ENCODE data around the gene PIK3R5. TPM values are rescaled to one million over a fixed set of nuclear protein-coding genes. Genes with fewer than 3 reads are reported as not detected.

PIK3R5 gene
- total RNA-seq, 1 donor from 2014 or later, result 34.2 TPM

GRCh38 chr17:8889458-8890210 lies 75.9 kb downstream of the PIK3R5 start:
- no peak for DNase-seq
- peaks cover 9% of the 10 kb centered on the region for H3K4me1 Mint-ChIP-seq
- peaks cover 58% of the 10 kb centered on the region for H3K36me3 Mint-ChIP-seq (ENCODE audit: low read depth)
- intact Hi-C loops (cut with micrococcal nuclease), result no loop called here
- no peak overlapping the region for H3K27ac Mint-ChIP-seq
- CTCF ChIA-PET, result interaction anchor here (1.1 kb wide), 1 partner anchor 11 kb away, joined by 3 read pairs; no protein-coding TSS in a partner anchor
- no peaks in the 10 kb centered on the region for H3K9me3 Mint-ChIP-seq
- no peak overlapping the region for H3K4me3 Mint-ChIP-seq
- POLR2A ChIA-PET, result interaction anchor here (0.5 to 2.5 kb wide), 2 partner anchors 11 to 32 kb away, joined by 6 to 12 read pairs; no protein-coding TSS in a partner anchor
- no peak for ATAC-seq (ENCODE audit: low read depth)
- no peaks in the 10 kb centered on the region for H3K27me3 Mint-ChIP-seq
- no peak for TF ChIP-seq CTCF (IDR thresholded peaks at IDR 0.05)

- Mint-ChIP-seq H3K9me3 (no peaks in the 10 kb centered on the region), H3K27me3 (no peaks in the 10 kb centered on the region), H3K4me3 (no peak overlapping the region), H3K27ac (no peak overlapping the region), H3K36me3 (ENCODE audit: low read depth) (peaks cover 65% of the 10 kb centered on the region), H3K4me1 (peaks cover 9% of the 10 kb centered on the region)
- DNase-seq, result no peak
- no peak for TF ChIP-seq CTCF (IDR thresholded peaks at IDR 0.05)
- CTCF ChIA-PET, result interaction anchor here (1.1 kb wide), 1 partner anchor 12 kb away, joined by 3 read pairs; no protein-coding TSS in a partner anchor
- intact Hi-C loops (cut with micrococcal nuclease), result no loop called here
- no peak for ATAC-seq (ENCODE audit: low read depth)
- POLR2A ChIA-PET, result interaction anchor here (0.5 to 2.5 kb wide), 3 partner anchors 12 to 31 kb away, joined by 5 to 12 read pairs (median 6); no protein-coding TSS in a partner anchor
Observed at GRCh38 chr17:8888704-8889302, 76.7 kb downstream of the PIK3R5 start.

- Mint-ChIP-seq H3K4me3 (no peak overlapping the region), H3K27ac (no peak overlapping the region), H3K9me3 (no peaks in the 10 kb centered on the region), H3K27me3 (no peaks in the 10 kb centered on the region), H3K36me3 (ENCODE audit: low read depth) (peaks cover 69% of the 10 kb centered on the region), H3K4me1 (peaks cover 9% of the 10 kb centered on the region)
- POLR2A ChIA-PET, result interaction anchor here (0.6 kb wide), 1 partner anchor 30 kb away, joined by 5 read pairs; no protein-coding TSS in a partner anchor
- ATAC-seq (ENCODE audit: low read depth), result no peak
- CTCF ChIA-PET, result interaction anchor here (0.7 kb wide), 1 partner anchor 110 kb away, joined by 3 read pairs; no protein-coding TSS in a partner anchor
- intact Hi-C loops (cut with micrococcal nuclease), result no loop called here
- DNase-seq, result no peak
- TF ChIP-seq CTCF (IDR thresholded peaks at IDR 0.05), result no peak
Observed at GRCh38 chr17:8887834-8888703, 77.4 kb downstream of the PIK3R5 start.

GRCh38 chr17:8887301-8887700 lies 78.2 kb downstream of the PIK3R5 start:
- Mint-ChIP-seq H3K4me1 (peaks cover 6% of the 10 kb centered on the region), H3K27me3 (no peaks in the 10 kb centered on the region), H3K27ac (no peak overlapping the region), H3K4me3 (no peak overlapping the region), H3K9me3 (no peaks in the 10 kb centered on the region), H3K36me3 (ENCODE audit: low read depth) (peaks cover 69% of the 10 kb centered on the region)
- intact Hi-C loops (cut with micrococcal nuclease), result no loop called here
- ATAC-seq (ENCODE audit: low read depth) (no peak), DNase-seq (no peak)
- TF ChIP-seq CTCF (IDR thresholded peaks at IDR 0.05), result no peak
- CTCF ChIA-PET, result no interaction called here
- POLR2A ChIA-PET, result no interaction called here
